ENCODE measurements around the gene DAP.
"Not testable (repeated sequence)": the region's sequence is repeated elsewhere in the genome, so short reads cannot be mapped to it uniquely, and the experiment has no call there.

The DAP gene

GRCh38 chr5:10734037-10734709 lies 26.9 kb downstream of the DAP start:
- no peak for DNase-seq (ENCODE audit: low spot score)

GRCh38 chr5:10733426-10733825 lies 27.6 kb downstream of the DAP start:
- DNase-seq (ENCODE audit: low spot score), result no peak

- DNase-seq (ENCODE audit: low spot score), result no peak
These were observed 29.1 kb downstream of the DAP start for GRCh38 chr5:10731913-10732312.

- DNase-seq (ENCODE audit: low spot score), result no peak
These were observed 31.0 kb downstream of the DAP start for GRCh38 chr5:10730043-10730351.

- no peak for DNase-seq (ENCODE audit: low spot score)
These were observed 31.6 kb downstream of the DAP start for GRCh38 chr5:10729320-10730042.

GRCh38 chr5:10728679-10729078 lies 32.4 kb downstream of the DAP start:
- DNase-seq (ENCODE audit: low spot score), result no peak

- DNase-seq (ENCODE audit: low spot score), result no peak
These were observed 33.2 kb downstream of the DAP start for GRCh38 chr5:10727861-10728260.

GRCh38 chr5:10726913-10727517 lies 34.0 kb downstream of the DAP start:
- no peak for DNase-seq (ENCODE audit: low spot score)

- DNase-seq (ENCODE audit: low spot score), result no peak
These were observed 34.7 kb downstream of the DAP start for GRCh38 chr5:10726179-10726912.

GRCh38 chr5:10725636-10726035 lies 35.4 kb downstream of the DAP start:
- no peak for DNase-seq (ENCODE audit: low spot score)

- DNase-seq (ENCODE audit: low spot score), result no peak
These were observed 36.1 kb downstream of the DAP start for GRCh38 chr5:10724781-10725507.

GRCh38 chr5:10723514-10723913 lies 37.5 kb downstream of the DAP start:
- DNase-seq (ENCODE audit: low spot score), result no peak

GRCh38 chr5:10720766-10721165 lies 40.3 kb downstream of the DAP start:
- DNase-seq (ENCODE audit: low spot score), result not testable (repeated sequence)

GRCh38 chr5:10719965-10720364 lies 41.1 kb downstream of the DAP start:
- no peak for DNase-seq (ENCODE audit: low spot score)

GRCh38 chr5:10718617-10719016 lies 42.4 kb downstream of the DAP start:
- not testable (repeated sequence) for DNase-seq (ENCODE audit: low spot score)

GRCh38 chr5:10716825-10717224 lies 44.2 kb downstream of the DAP start:
- not testable (repeated sequence) for DNase-seq (ENCODE audit: low spot score)

GRCh38 chr5:10715605-10716290 lies 45.3 kb downstream of the DAP start:
- no peak for DNase-seq (ENCODE audit: low spot score)

- no peak for DNase-seq (ENCODE audit: low spot score)
These were observed 48.3 kb downstream of the DAP start for GRCh38 chr5:10712574-10713366.

- no peak for DNase-seq (ENCODE audit: low spot score)
These were observed 49.5 kb downstream of the DAP start for GRCh38 chr5:10711562-10711961.

GRCh38 chr5:10710513-10711128 lies 50.4 kb downstream of the DAP start:
- DNase-seq (ENCODE audit: low spot score), result no peak

All from ecto neural progenitor cell (in vitro differentiated cells).